HFFc6 (cell line): ENCODE measurements around the gene PRR18. TPM values are rescaled to one million over a fixed set of nuclear protein-coding genes. Genes with fewer than 3 reads are reported as not detected.

ENCODE experiments used
- DNase-seq: peaks from one replicate; pipeline ENCODE4 v3.0.0-alpha.2; 2018
- H3K27ac Mint-ChIP-seq: 2 replicates; pipeline ENCODE4 v1.8.0; 2020; ENCODE audit warnings: mild to moderate bottlenecking, mixed read lengths
- H3K27me3 Mint-ChIP-seq: 2 replicates; pipeline ENCODE4 v1.8.0; 2021; ENCODE audit warnings: mild to moderate bottlenecking, moderate library complexity, mixed read lengths; ENCODE audit not compliant: insufficient read depth
- H3K36me3 Mint-ChIP-seq: 2 replicates; pipeline ENCODE4 v1.8.0; 2021; ENCODE audit warnings: low read depth, mixed read lengths
- H3K4me1 Mint-ChIP-seq: 2 replicates; pipeline ENCODE4 v1.8.0; 2020; ENCODE audit warnings: low read depth, mixed read lengths
- H3K4me3 Mint-ChIP-seq: 2 replicates; pipeline ENCODE4 v1.8.0; 2020; ENCODE audit warnings: mild to moderate bottlenecking, moderate library complexity, mixed read lengths
- H3K9me3 Mint-ChIP-seq: 2 replicates; pipeline ENCODE4 v1.8.0; 2020; ENCODE audit warnings: mild to moderate bottlenecking, mixed read lengths
- total RNA-seq, 6 experiments: library from RNA; stranded (reverse); fragmentation: NEBNext Ultra II Directional; extraction: Animal tissue kit (Norgen Biotek cat#: 25700); gene quantifications; 2 replicates in 1 of 6; 3 replicates in 5 of 6; pipeline ENCODE4 v1.2.3, GENCODE V29; 2021
- TF ChIP-seq, protein P1 (sequence below): fragments of 200-600 bp; sonication (generic); IDR thresholded peaks from 2 replicates; pipeline ENCODE4 v1.5.0; 2021; ENCODE audit warnings: antibody characterized with exemption, mild to moderate bottlenecking

The PRR18 gene
- total RNA-seq, 6 experiments from 2014 or later, result not detected

- Mint-ChIP-seq H3K36me3 (peaks cover 17% of the 10 kb centered on the region), H3K27me3 (peaks cover 6% of the 10 kb centered on the region), H3K4me1 (peaks cover 16% of the 10 kb centered on the region; the same call in 1 of the 2 replicates), H3K4me3 (no peak overlapping the region), H3K27ac (no peak overlapping the region), H3K9me3 (no peaks in the 10 kb centered on the region)
- DNase-seq, result no peak
- TF ChIP-seq, protein P1, sequence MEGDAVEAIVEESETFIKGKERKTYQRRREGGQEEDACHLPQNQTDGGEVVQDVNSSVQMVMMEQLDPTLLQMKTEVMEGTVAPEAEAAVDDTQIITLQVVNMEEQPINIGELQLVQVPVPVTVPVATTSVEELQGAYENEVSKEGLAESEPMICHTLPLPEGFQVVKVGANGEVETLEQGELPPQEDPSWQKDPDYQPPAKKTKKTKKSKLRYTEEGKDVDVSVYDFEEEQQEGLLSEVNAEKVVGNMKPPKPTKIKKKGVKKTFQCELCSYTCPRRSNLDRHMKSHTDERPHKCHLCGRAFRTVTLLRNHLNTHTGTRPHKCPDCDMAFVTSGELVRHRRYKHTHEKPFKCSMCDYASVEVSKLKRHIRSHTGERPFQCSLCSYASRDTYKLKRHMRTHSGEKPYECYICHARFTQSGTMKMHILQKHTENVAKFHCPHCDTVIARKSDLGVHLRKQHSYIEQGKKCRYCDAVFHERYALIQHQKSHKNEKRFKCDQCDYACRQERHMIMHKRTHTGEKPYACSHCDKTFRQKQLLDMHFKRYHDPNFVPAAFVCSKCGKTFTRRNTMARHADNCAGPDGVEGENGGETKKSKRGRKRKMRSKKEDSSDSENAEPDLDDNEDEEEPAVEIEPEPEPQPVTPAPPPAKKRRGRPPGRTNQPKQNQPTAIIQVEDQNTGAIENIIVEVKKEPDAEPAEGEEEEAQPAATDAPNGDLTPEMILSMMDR, result no peak
These were observed 23.6 kb upstream of the PRR18 start for GRCh38 chr6:166331503-166332415.

- H3K36me3 Mint-ChIP-seq, result peaks cover 17% of the 10 kb centered on the region
- H3K9me3 Mint-ChIP-seq, result no peaks in the 10 kb centered on the region
- TF ChIP-seq, protein P1, result no peak
- H3K4me1 Mint-ChIP-seq, result peaks cover 16% of the 10 kb centered on the region; the same call in 1 of the 2 replicates
- no peak overlapping the region for H3K4me3 Mint-ChIP-seq
- no peak for DNase-seq
- peaks cover 6% of the 10 kb centered on the region for H3K27me3 Mint-ChIP-seq
- no peak overlapping the region; the same call in 1 of the 2 replicates for H3K27ac Mint-ChIP-seq
These were observed 22.4 kb upstream of the PRR18 start for GRCh38 chr6:166330612-166331011.

- H3K27ac Mint-ChIP-seq, result no peak overlapping the region
- H3K4me3 Mint-ChIP-seq, result no peak overlapping the region
- no peaks in the 10 kb centered on the region for H3K9me3 Mint-ChIP-seq
- H3K27me3 Mint-ChIP-seq, result no peaks in the 10 kb centered on the region; the same call in 1 of the 2 replicates
- peaks cover 14% of the 10 kb centered on the region; the same call in 1 of the 2 replicates for H3K36me3 Mint-ChIP-seq
- no peaks in the 10 kb centered on the region for H3K4me1 Mint-ChIP-seq
- TF ChIP-seq, protein P1, result no peak
- DNase-seq, result no peak
These were observed 17.3 kb upstream of the PRR18 start for GRCh38 chr6:166325383-166326042.

DNA sequence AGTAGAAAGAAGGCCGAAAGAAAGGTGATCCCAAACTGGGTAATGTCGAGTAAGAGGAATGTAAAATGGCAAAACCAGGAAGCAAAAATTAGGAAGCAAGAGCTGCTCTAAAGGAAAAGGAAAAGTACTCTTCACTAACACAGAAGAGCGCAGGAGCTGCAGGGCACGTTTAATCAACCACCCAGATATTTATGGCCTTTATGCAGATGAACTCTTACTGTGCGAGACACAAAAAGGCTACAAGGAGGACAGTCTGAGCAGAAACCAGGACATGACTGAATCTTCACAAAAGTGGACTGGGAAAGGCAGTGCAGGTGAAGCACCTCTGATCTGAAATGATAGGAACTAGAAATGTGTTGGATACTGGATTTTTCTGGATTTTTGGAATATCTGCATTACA is 15.2 kb upstream of the PRR18 start:
- DNase-seq, result no peak
- H3K27ac Mint-ChIP-seq, result no peak overlapping the region
- H3K36me3 Mint-ChIP-seq, result peaks cover 23% of the 10 kb centered on the region
- H3K4me3 Mint-ChIP-seq, result no peak overlapping the region
- H3K9me3 Mint-ChIP-seq, result no peaks in the 10 kb centered on the region
- TF ChIP-seq, protein P1, result no peak
- H3K4me1 Mint-ChIP-seq, result no peaks in the 10 kb centered on the region
- no peaks in the 10 kb centered on the region; the same call in none of the 2 replicates for H3K27me3 Mint-ChIP-seq

GRCh38 chr6:166318649-166319600 is 10.7 kb upstream of the PRR18 start:
- H3K4me1 Mint-ChIP-seq, result no peaks in the 10 kb centered on the region
- peaks cover 18% of the 10 kb centered on the region for H3K36me3 Mint-ChIP-seq
- no peak overlapping the region for H3K4me3 Mint-ChIP-seq
- TF ChIP-seq, protein P1, result no peak
- H3K27me3 Mint-ChIP-seq, result no peaks in the 10 kb centered on the region; the same call in none of the 2 replicates
- H3K27ac Mint-ChIP-seq, result no peak overlapping the region
- DNase-seq, result no peak
- no peaks in the 10 kb centered on the region for H3K9me3 Mint-ChIP-seq
